Prostate gland (tissue), 2 donors: ENCODE measurements around the gene STK38L. TPM values are rescaled to one million over a fixed set of nuclear protein-coding genes. Genes with fewer than 3 reads are reported as not detected.

ENCODE experiments used
- DNase-seq: peaks from one replicate; pipeline ENCODE4 v3.0.0-alpha.2; 2019; ENCODE audit warnings: low spot score
- H3K27ac ChIP-seq, 2 donors: fragments of 200-600 bp; sonication (generic); 2 replicates each; pipeline ENCODE4 v1.5.1; 2017 to 2019
- H3K27me3 ChIP-seq: fragments of 200-600 bp; sonication (generic); replicated peaks from 2 replicates; pipeline ENCODE4 v1.5.1; 2019; ENCODE audit not compliant: insufficient read depth
- H3K36me3 ChIP-seq, 2 donors: fragments of 200-600 bp; sonication (generic); 1 replicate in 1 of 2; 2 replicates in 1 of 2; pipeline versions ENCODE4 v1.5.1 to v1.8.1; 2017 to 2019
- H3K4me1 ChIP-seq: fragments of 200-600 bp; sonication (generic); replicated peaks from 2 replicates; pipeline ENCODE4 v1.5.1; 2019
- H3K4me3 ChIP-seq, 2 donors: fragments of 200-600 bp; sonication (generic); 2 replicates each; pipeline ENCODE4 v1.5.1; 2017 to 2019
- H3K9me3 ChIP-seq: fragments of 200-600 bp; sonication (generic); 2 replicates; pipeline ENCODE4 v1.5.1; 2017
- POLR2A ChIP-seq: fragments of 450-650 bp; IDR thresholded peaks from one replicate; pipeline ENCODE4 v1.6.1; 2016; ENCODE audit warnings: antibody characterized with exemption, mild to moderate bottlenecking
- POLR2AphosphoS5 ChIP-seq: sonication (generic); formaldehyde crosslinking; IDR thresholded peaks from one replicate; pipeline ENCODE4 v1.6.1; 2017; ENCODE audit warnings: antibody characterized with exemption
- WGBS: methylation state at CpG from one replicate; pipeline ENCODE4 v1.1.5; 2018; 5-methylcytosine and 5-hydroxymethylcytosine counted together
- intact Hi-C: fragments of 100-400 bp; cut with DNase I; formaldehyde crosslinking; loops from one replicate; pipeline ENCODE4 v1.14.2; 2022
- total RNA-seq, 2 donors: library from RNA; depleted of rRNA; stranded (reverse); fragments of >200 nt; gene quantifications; one replicate each; pipeline ENCODE4 v1.1.0, GENCODE V29; 2016
- TF ChIP-seq, protein P1 (sequence below), 4 experiments: fragments of 200-600 bp in 2 of 4; fragments of 450-650 bp in 2 of 4; sonication (generic) in 2 of 4; IDR thresholded peaks; 1 replicate in 3 of 4; 2 replicates in 1 of 4; pipeline ENCODE4 v1.5.1; 2016 to 2019; ENCODE audit warnings: antibody characterized with exemption in 4 of 4, mild to moderate bottlenecking in 2 of 4, moderate library complexity in 2 of 4

Gene STK38L
- total RNA-seq, 2 donors from 2014 or later, result 25.3 to 37.1 TPM

DNA sequence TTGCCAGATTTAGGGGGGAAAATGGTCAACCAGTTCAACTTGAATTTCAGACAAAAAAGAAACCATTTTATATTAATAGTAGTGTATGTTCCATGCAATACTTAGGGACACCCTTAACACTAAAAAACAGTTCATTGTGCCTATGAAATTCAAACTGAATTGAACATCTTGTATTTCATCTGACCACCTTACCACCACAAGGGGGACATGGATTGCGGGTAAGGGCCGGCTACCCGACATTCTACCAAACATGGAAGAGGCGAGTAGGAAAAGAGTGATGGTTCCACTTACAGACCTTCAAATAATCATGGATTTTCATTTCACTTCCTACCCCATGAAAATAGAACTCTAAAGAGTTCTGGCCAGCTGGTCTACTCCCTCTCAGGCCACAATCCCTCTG, 10.3 kb upstream of the STK38L start:
- H3K27ac ChIP-seq, result no peak overlapping the region
- no peak for DNase-seq
- H3K4me3 ChIP-seq, result no peak overlapping the region
- WGBS, result 94% methylated on average over 4 of the region's 4 CpGs
- intact Hi-C loops, result no loop called here
- no peaks in the 10 kb centered on the region for H3K27me3 ChIP-seq
- H3K36me3 ChIP-seq, result no peaks in the 10 kb centered on the region
- no peaks in the 10 kb centered on the region for H3K9me3 ChIP-seq
- no peak for TF ChIP-seq POLR2A
- TF ChIP-seq, protein P1, sequence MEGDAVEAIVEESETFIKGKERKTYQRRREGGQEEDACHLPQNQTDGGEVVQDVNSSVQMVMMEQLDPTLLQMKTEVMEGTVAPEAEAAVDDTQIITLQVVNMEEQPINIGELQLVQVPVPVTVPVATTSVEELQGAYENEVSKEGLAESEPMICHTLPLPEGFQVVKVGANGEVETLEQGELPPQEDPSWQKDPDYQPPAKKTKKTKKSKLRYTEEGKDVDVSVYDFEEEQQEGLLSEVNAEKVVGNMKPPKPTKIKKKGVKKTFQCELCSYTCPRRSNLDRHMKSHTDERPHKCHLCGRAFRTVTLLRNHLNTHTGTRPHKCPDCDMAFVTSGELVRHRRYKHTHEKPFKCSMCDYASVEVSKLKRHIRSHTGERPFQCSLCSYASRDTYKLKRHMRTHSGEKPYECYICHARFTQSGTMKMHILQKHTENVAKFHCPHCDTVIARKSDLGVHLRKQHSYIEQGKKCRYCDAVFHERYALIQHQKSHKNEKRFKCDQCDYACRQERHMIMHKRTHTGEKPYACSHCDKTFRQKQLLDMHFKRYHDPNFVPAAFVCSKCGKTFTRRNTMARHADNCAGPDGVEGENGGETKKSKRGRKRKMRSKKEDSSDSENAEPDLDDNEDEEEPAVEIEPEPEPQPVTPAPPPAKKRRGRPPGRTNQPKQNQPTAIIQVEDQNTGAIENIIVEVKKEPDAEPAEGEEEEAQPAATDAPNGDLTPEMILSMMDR (IDR thresholded peaks at IDR 0.05), result no peak
- TF ChIP-seq POLR2AphosphoS5, result no peak
- no peaks in the 10 kb centered on the region for H3K4me1 ChIP-seq

GRCh38 chr12:27236498-27236897, 7.6 kb upstream of the STK38L start:
- Histone ChIP-seq H3K4me3 (no peak overlapping the region), H3K4me1 (no peaks in the 10 kb centered on the region), H3K9me3 (no peaks in the 10 kb centered on the region), H3K36me3 (no peaks in the 10 kb centered on the region), H3K27ac (no peak overlapping the region), H3K27me3 (no peaks in the 10 kb centered on the region)
- TF ChIP-seq, protein P1 (IDR thresholded peaks at IDR 0.05), result no peak
- TF ChIP-seq POLR2A (no peak), POLR2AphosphoS5 (no peak)
- WGBS, result 89% methylated on average over 3 of the region's 3 CpGs
- intact Hi-C loops, result no loop called here
- DNase-seq, result no peak

DNA sequence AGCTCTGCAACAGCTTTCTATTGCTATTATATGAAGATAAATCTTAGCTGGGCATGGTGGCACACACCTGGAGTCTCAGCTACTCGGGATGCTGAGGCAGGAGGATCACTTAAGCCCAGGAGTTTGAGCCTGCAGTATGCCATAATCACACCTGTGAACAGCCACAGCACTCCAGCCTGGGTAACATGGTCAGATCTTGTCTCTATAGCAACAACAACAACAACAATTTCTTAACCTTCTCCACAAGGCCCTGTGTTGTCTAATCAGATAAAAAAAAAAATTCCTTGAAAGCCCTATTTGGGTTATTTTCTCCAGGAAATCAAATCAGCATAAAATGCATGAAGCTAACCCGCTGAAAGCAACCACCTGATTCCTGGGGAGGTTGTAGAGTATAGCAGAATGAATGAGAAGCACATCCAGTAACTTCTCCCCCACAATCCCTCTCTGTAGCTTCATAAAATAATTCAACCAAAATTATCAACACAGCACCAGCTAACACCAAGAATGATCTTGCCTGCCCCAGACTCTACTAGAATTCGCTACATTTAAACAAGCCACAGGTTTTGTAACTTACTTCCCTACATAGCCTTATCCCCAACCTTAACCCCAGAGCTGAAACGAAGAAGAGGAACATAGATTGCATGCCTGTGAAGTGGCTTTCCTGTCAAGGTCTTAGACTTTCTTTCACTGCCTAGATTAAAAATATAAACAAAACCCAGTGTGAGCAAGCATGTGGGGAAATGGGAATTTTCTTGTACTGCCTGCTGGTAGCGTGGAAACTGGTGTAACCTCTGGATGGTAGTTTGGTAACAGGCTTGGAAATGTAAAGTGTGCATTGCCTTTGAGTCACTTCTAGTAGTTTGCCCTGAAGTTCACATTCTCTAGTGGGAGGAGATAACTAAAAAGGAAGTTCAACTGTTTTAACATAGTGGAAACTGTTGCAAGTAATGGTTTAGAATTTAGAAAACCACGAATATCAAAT, 6.0 kb upstream of the STK38L start:
- Histone ChIP-seq H3K27ac (no peak overlapping the region), H3K4me1 (no peaks in the 10 kb centered on the region), H3K27me3 (no peaks in the 10 kb centered on the region), H3K36me3 (no peaks in the 10 kb centered on the region), H3K9me3 (no peaks in the 10 kb centered on the region), H3K4me3 (no peak overlapping the region)
- no peak for DNase-seq
- 85% methylated on average over 6 of the region's 6 CpGs for WGBS
- intact Hi-C loops, result no loop called here
- TF ChIP-seq POLR2AphosphoS5, result no peak
- TF ChIP-seq, protein P1 (IDR thresholded peaks at IDR 0.05), result no peak
- TF ChIP-seq POLR2A, result no peak

DNA sequence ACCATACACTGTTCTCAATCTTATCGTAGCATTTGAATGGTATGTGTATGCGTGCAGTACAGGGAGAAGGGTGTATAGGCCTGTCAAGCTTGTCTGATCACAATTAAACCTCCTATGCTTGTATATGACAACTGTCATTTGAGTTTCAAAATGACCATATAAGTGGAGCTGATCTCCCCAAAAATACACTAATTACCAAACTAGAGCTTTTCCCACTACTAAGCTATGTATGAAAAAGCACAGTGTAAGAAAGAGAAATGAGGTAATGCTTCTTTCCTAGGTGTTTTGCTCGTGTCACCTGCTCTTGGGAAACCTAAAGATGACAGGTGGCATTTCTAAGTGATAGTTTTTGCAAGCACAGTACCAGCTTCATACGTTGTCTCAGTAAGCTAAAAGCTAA, 1.1 kb upstream of the STK38L start:
- no peaks in the 10 kb centered on the region for H3K27me3 ChIP-seq
- no peak overlapping the region for H3K4me3 ChIP-seq
- no peak for TF ChIP-seq POLR2A
- no peak for TF ChIP-seq POLR2AphosphoS5
- TF ChIP-seq, protein P1 (IDR thresholded peaks at IDR 0.05), result no peak
- H3K36me3 ChIP-seq, result no peaks in the 10 kb centered on the region
- no peaks in the 10 kb centered on the region for H3K9me3 ChIP-seq
- DNase-seq, result no peak
- WGBS, result 100% methylated on average over 4 of the region's 4 CpGs
- intact Hi-C loops, result loop anchor here (5.0 kb wide), 1 partner anchor 51 kb away; no protein-coding TSS in a partner anchor
- H3K4me1 ChIP-seq, result peaks cover 3% of the 10 kb centered on the region
- no peak overlapping the region for H3K27ac ChIP-seq
